H9 (cell line): ENCODE results near the gene VSIG2. TPM values are rescaled to one million over a fixed set of nuclear protein-coding genes. Genes with fewer than 3 reads are reported as not detected.

Source experiments
- DNase-seq: peaks from one replicate; pipeline ENCODE4 v3.0.0-alpha.2; 2017
- H2AFZ ChIP-seq: one replicate; pipeline ENCODE4 v1.6.1; 2013; ENCODE audit warnings: mild to moderate bottlenecking, low read length, control low read depth, moderate library complexity
- H2AK5ac ChIP-seq: 2 replicates; pipeline ENCODE4 v1.6.1; 2013; ENCODE audit warnings: low read length, control low read depth, mixed read lengths; ENCODE audit not compliant: insufficient read length
- H2BK120ac ChIP-seq: one replicate; pipeline ENCODE4 v1.6.1; 2013; ENCODE audit warnings: low read depth, mild to moderate bottlenecking, low read length, control low read depth, inconsistent platforms; ENCODE audit not compliant: poor library complexity, severe bottlenecking
- H2BK12ac ChIP-seq: 2 replicates; pipeline ENCODE4 v1.6.1; 2013; ENCODE audit warnings: low read length, control low read depth, mixed read lengths, low read depth; ENCODE audit not compliant: insufficient read length
- H2BK15ac ChIP-seq: 2 replicates; pipeline ENCODE4 v1.6.1; 2013; ENCODE audit warnings: low read depth, low read length, control low read depth
- H2BK20ac ChIP-seq: one replicate; pipeline ENCODE4 v1.6.1; 2013; ENCODE audit warnings: low read depth, mild to moderate bottlenecking, low read length, control low read depth, inconsistent platforms; ENCODE audit not compliant: poor library complexity, severe bottlenecking
- H2BK5ac ChIP-seq: 2 replicates; pipeline ENCODE4 v1.6.1; 2013; ENCODE audit warnings: low read length, control low read depth, mixed read lengths; ENCODE audit not compliant: insufficient read length
- H3K14ac ChIP-seq: 2 replicates; pipeline ENCODE4 v1.6.1; 2013; ENCODE audit warnings: low read length, control low read depth; ENCODE audit not compliant: insufficient read depth
- H3K18ac ChIP-seq: 2 replicates; pipeline ENCODE4 v1.6.1; 2013; ENCODE audit warnings: low read depth, mild to moderate bottlenecking, mixed read lengths, low read length, control low read depth; ENCODE audit not compliant: insufficient read length
- H3K23ac ChIP-seq: 2 replicates; pipeline ENCODE4 v1.6.1; 2013; ENCODE audit warnings: low read length, control low read depth, mixed read lengths, low read depth; ENCODE audit not compliant: insufficient read length
- H3K23me2 ChIP-seq: 2 replicates; pipeline ENCODE4 v1.6.1; 2013; ENCODE audit warnings: low read depth, mild to moderate bottlenecking, mixed read lengths, low read length, control low read depth; ENCODE audit not compliant: insufficient read length, poor library complexity, severe bottlenecking
- H3K27ac ChIP-seq: 2 replicates; pipeline ENCODE4 v1.5.1; 2013; ENCODE audit warnings: low read length, control low read depth, mixed read lengths, low read depth; ENCODE audit not compliant: insufficient read length
- H3K27me3 ChIP-seq: 2 replicates; pipeline ENCODE4 v1.6.1; 2013; ENCODE audit warnings: low read length, control low read depth, inconsistent platforms; ENCODE audit not compliant: insufficient read depth
- H3K4ac ChIP-seq: 2 replicates; pipeline ENCODE4 v1.6.1; 2013; ENCODE audit warnings: low read depth, mild to moderate bottlenecking, control low read depth, inconsistent platforms, low read length, moderate library complexity
- H3K4me1 ChIP-seq: 2 replicates; pipeline ENCODE4 v1.6.1; 2013; ENCODE audit warnings: low read length, control low read depth, inconsistent platforms; ENCODE audit not compliant: insufficient read depth
- H3K4me2 ChIP-seq: 2 replicates; pipeline ENCODE4 v1.6.1; 2013; ENCODE audit warnings: low read length, control low read depth, mixed read lengths; ENCODE audit not compliant: insufficient read length, insufficient read depth
- H3K56ac ChIP-seq: 2 replicates; pipeline ENCODE4 v1.6.1; 2013; ENCODE audit warnings: low read depth, mild to moderate bottlenecking, mixed read lengths, low read length, control low read depth; ENCODE audit not compliant: insufficient read length
- H3K79me1 ChIP-seq: 2 replicates; pipeline ENCODE4 v1.6.1; 2013; ENCODE audit warnings: low read depth, mild to moderate bottlenecking, moderate library complexity, low read length, control low read depth, inconsistent platforms; ENCODE audit not compliant: insufficient read depth, poor library complexity, severe bottlenecking
- H3K79me2 ChIP-seq: 2 replicates; pipeline ENCODE4 v1.6.1; 2013; ENCODE audit warnings: low read length, control low read depth, inconsistent platforms; ENCODE audit not compliant: insufficient read depth
- H3K9ac ChIP-seq: 2 replicates; pipeline ENCODE4 v1.6.1; 2013; ENCODE audit warnings: low read length, control low read depth, mixed read lengths; ENCODE audit not compliant: insufficient read length; ENCODE audit errors: extremely low read depth
- H3K9me3 ChIP-seq: one replicate; pipeline ENCODE4 v1.6.1; 2013; ENCODE audit warnings: low read depth, low read length, inconsistent platforms; ENCODE audit not compliant: control insufficient read depth
- H3T11ph ChIP-seq: one replicate; pipeline ENCODE4 v1.6.1; 2013; ENCODE audit warnings: mild to moderate bottlenecking, low read length, control low read depth, inconsistent platforms
- H4K20me1 ChIP-seq: one replicate; pipeline ENCODE4 v1.6.1; 2013; ENCODE audit not compliant: control insufficient read depth, insufficient read length, insufficient read depth
- H4K5ac ChIP-seq: 2 replicates; pipeline ENCODE4 v1.6.1; 2013; ENCODE audit warnings: low read depth, mild to moderate bottlenecking, mixed read lengths, low read length, control low read depth; ENCODE audit not compliant: insufficient read length
- H4K8ac ChIP-seq: replicated peaks from 2 replicates; pipeline ENCODE4 v1.6.1; 2013; ENCODE audit warnings: low read length, control low read depth, mixed read lengths, low read depth; ENCODE audit not compliant: insufficient read length
- H4K91ac ChIP-seq: 2 replicates; pipeline ENCODE4 v1.6.1; 2013; ENCODE audit warnings: low read depth, mild to moderate bottlenecking, moderate library complexity, mixed read lengths, low read length, control low read depth; ENCODE audit not compliant: insufficient read length
- H3K27ac Mint-ChIP-seq, 3 experiments: 2 replicates in 2 of 3; 3 replicates in 1 of 3; pipeline ENCODE4 v1.8.0; 2020 to 2021; ENCODE audit warnings: mixed read lengths in 3 of 3, mild to moderate bottlenecking in 1 of 3, moderate library complexity in 1 of 3
- H3K27me3 Mint-ChIP-seq: 2 replicates; pipeline ENCODE4 v1.8.0; 2021; ENCODE audit warnings: low read depth, mild to moderate bottlenecking, moderate library complexity, mixed read lengths
- H3K36me3 Mint-ChIP-seq, 3 experiments: 2 replicates in 2 of 3; 3 replicates in 1 of 3; pipeline ENCODE4 v1.8.0; 2020 to 2021; ENCODE audit warnings: low read depth in 3 of 3, mixed read lengths in 3 of 3; ENCODE audit not compliant: insufficient read depth in 1 of 3
- H3K4me1 Mint-ChIP-seq, 2 experiments: 2 replicates each; pipeline ENCODE4 v1.8.0; 2020; ENCODE audit warnings: mixed read lengths in 2 of 2
- H3K4me3 Mint-ChIP-seq, 2 experiments: 2 replicates in 1 of 2; 3 replicates in 1 of 2; pipeline ENCODE4 v1.8.0; 2020 to 2021; ENCODE audit warnings: mild to moderate bottlenecking in 2 of 2, mixed read lengths in 2 of 2, moderate library complexity in 1 of 2
- H3K9me3 Mint-ChIP-seq, 2 experiments: 2 replicates in 1 of 2; 3 replicates in 1 of 2; pipeline ENCODE4 v1.8.0; 2020; ENCODE audit warnings: mild to moderate bottlenecking in 2 of 2, mixed read lengths in 2 of 2, moderate library complexity in 1 of 2
- WGBS: extraction: QIAGEN DNeasy Blood & Tissue Kit; methylation state at CpG from one replicate; pipeline ENCODE4 v1.1.7; 2013; ENCODE audit warnings: missing lambda C conversion rate, low lambda C conversion rate, mixed read lengths; ENCODE audit not compliant: insufficient read length; ENCODE audit errors: extremely low coverage; 5-methylcytosine and 5-hydroxymethylcytosine counted together
- total RNA-seq: library from RNA; stranded (reverse); gene quantifications from 2 replicates; pipeline ENCODE4 v1.2.1, GENCODE V29; 2021
- TF ChIP-seq, protein P1 (sequence below): fragments of 200-600 bp; sonication (generic); conservative IDR thresholded peaks from 3 replicates; pipeline ENCODE4 v1.8.0; 2021; ENCODE audit warnings: antibody characterized with exemption, mild to moderate bottlenecking

Gene VSIG2
- total RNA-seq, 1 experiment from 2014 or later = not detected

DNA sequence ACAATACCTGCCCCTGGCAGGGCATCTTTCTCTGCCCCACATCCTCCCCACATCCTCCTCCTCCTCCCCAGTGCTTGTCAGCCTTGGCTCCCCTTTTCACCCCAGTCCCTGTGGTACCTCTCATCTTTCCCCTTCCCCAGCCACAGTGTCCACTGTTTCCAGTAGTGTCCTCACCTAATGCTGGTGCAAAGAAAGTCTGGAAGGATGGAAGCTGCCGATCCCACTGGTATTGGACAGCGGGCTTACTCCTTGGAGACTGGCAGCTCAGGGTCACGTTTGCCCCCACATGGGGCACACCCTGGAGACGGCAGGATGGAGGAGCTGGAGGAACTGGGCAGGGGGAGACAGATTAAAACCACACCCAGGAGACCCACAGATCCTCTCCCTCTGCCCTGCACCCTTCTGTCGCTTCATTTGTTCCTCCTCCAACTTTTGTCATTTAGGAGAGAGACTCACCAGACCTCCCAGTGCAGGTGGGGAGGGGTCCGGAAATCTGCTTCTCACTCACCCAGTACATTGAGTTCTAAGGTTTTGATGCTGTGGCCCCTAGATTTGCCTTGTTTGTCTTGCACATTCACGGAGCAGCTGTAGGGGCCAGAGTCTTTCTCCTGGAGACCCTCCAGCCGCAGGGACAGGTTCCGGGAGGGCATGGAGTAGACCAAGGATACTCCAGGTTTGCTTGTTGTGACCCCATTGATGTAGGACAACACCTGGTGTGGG is 4.1 kb upstream of the VSIG2 start:
- no peak overlapping the region for H3K14ac ChIP-seq
- no peak overlapping the region for H3K27ac ChIP-seq
- Mint-ChIP-seq H3K4me1 (peaks cover 26 to 60% of the 10 kb centered on the region in 2 experiments), H3K4me3 (no peak overlapping the region), H3K27ac (no peak overlapping the region), H3K27me3 (peaks cover 66% of the 10 kb centered on the region), H3K9me3 (peaks cover 0 to 9% of the 10 kb centered on the region in 2 experiments; a peak in 3 of 5 replicates), H3K36me3 (no peaks in the 10 kb centered on the region)
- H3K9ac ChIP-seq = no peak overlapping the region
- no peak for DNase-seq
- no peak overlapping the region for H2AFZ ChIP-seq
- TF ChIP-seq, protein P1, sequence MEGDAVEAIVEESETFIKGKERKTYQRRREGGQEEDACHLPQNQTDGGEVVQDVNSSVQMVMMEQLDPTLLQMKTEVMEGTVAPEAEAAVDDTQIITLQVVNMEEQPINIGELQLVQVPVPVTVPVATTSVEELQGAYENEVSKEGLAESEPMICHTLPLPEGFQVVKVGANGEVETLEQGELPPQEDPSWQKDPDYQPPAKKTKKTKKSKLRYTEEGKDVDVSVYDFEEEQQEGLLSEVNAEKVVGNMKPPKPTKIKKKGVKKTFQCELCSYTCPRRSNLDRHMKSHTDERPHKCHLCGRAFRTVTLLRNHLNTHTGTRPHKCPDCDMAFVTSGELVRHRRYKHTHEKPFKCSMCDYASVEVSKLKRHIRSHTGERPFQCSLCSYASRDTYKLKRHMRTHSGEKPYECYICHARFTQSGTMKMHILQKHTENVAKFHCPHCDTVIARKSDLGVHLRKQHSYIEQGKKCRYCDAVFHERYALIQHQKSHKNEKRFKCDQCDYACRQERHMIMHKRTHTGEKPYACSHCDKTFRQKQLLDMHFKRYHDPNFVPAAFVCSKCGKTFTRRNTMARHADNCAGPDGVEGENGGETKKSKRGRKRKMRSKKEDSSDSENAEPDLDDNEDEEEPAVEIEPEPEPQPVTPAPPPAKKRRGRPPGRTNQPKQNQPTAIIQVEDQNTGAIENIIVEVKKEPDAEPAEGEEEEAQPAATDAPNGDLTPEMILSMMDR = no peak
- no CpG with 5 or more reads among the region's 9 CpGs for WGBS
- no peak overlapping the region for H3K4ac ChIP-seq
- no peak overlapping the region for H2BK5ac ChIP-seq
- H4K91ac ChIP-seq = no peak overlapping the region
- no peaks in the 10 kb centered on the region for H3K9me3 ChIP-seq
- no peak overlapping the region for H4K8ac ChIP-seq
- H3K27me3 ChIP-seq = peaks cover 90% of the 10 kb centered on the region
- H3K79me1 ChIP-seq = no peaks in the 10 kb centered on the region
- peaks cover 3% of the 10 kb centered on the region; the same call in 1 of the 2 replicates for H3K4me1 ChIP-seq
- H2BK12ac ChIP-seq = no peak overlapping the region
- H2BK20ac ChIP-seq = no peak overlapping the region
- no peak overlapping the region for H2BK120ac ChIP-seq
- H3K56ac ChIP-seq = no peak overlapping the region
- H2BK15ac ChIP-seq = no peak overlapping the region
- H4K20me1 ChIP-seq = no peaks in the 10 kb centered on the region
- H3K23ac ChIP-seq = no peak overlapping the region
- H3K4me2 ChIP-seq = no peak overlapping the region
- H4K5ac ChIP-seq = no peak overlapping the region
- peaks cover 11% of the 10 kb centered on the region for H3K23me2 ChIP-seq
- no peak overlapping the region for H3K18ac ChIP-seq
- H3K79me2 ChIP-seq = no peaks in the 10 kb centered on the region
- no peak overlapping the region for H3T11ph ChIP-seq
- H2AK5ac ChIP-seq = no peak overlapping the region
